Measurements from ENCODE around the gene CNTN1.
"Not testable (repeated sequence)": the region's sequence is repeated elsewhere in the genome, so short reads cannot be mapped to it uniquely, and the experiment has no call there.

Gene CNTN1

GRCh38 chr12:40723001-40723400 is 30.8 kb downstream of the CNTN1 start:
- no peak overlapping the region for H3K27ac ChIP-seq
- TF ChIP-seq, protein P1, sequence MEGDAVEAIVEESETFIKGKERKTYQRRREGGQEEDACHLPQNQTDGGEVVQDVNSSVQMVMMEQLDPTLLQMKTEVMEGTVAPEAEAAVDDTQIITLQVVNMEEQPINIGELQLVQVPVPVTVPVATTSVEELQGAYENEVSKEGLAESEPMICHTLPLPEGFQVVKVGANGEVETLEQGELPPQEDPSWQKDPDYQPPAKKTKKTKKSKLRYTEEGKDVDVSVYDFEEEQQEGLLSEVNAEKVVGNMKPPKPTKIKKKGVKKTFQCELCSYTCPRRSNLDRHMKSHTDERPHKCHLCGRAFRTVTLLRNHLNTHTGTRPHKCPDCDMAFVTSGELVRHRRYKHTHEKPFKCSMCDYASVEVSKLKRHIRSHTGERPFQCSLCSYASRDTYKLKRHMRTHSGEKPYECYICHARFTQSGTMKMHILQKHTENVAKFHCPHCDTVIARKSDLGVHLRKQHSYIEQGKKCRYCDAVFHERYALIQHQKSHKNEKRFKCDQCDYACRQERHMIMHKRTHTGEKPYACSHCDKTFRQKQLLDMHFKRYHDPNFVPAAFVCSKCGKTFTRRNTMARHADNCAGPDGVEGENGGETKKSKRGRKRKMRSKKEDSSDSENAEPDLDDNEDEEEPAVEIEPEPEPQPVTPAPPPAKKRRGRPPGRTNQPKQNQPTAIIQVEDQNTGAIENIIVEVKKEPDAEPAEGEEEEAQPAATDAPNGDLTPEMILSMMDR (conservative IDR thresholded peaks at IDR 0.05) = no peak
- TF ChIP-seq ZFX (IDR thresholded peaks at IDR 0.05) = no peak

DNA sequence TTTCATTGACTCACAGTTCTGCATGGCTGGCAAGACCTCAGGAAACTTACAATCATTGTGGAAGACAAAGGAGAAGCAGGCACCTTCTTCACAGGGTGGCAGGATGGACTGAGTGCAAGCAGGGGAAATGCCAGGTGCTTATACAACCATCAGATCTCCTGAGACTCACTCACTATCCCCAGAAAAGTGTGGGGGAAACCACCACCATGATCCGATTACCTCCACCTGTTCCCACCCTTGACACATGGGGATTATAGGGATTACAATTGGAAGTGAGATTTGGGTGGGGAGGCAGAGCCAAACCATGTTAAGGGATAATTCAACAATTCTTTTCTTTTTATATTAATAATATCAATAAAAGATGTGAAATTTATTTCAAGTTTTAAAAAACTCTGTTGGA is 34.1 kb downstream of the CNTN1 start:
- no peak overlapping the region for H3K27ac ChIP-seq
- TF ChIP-seq, protein P1 (conservative IDR thresholded peaks at IDR 0.05) = no peak
- no peak for TF ChIP-seq ZFX (IDR thresholded peaks at IDR 0.05)

DNA sequence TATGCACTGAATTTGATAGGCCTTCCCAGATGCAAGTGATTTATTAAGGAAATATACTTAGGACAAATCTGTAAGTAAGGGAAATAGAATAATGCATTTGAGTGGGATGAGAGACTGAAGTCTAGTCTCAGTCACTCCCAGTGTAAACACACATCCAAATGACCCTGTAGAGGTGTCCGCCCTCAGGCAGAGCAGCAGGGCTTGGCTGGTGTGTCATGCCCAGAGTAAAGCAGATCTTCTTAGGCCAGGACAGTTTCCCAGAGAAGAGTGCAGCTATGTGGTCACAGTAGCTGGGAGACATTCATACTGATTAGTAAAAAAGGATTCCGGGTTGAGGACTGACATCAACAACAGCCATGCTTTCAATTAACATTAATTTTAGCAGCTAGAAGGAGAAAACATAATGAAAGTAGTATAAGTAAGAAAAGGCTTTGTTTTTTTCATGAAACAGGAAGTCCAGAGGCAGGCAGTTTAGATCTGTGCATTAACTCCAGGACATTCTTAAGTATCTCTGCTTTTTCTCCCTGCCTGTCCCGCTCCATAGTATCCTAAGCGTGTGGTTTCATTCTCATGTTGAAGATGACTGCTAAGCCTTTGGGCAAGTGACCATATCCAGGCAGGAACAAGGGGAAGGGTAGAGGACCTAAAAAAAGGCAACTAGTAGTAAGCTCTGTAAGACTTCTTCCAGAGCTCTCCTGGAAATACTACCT is 35.7 kb downstream of the CNTN1 start:
- no peak overlapping the region for H3K27ac ChIP-seq
- TF ChIP-seq, protein P1 (conservative IDR thresholded peaks at IDR 0.05) = no peak
- TF ChIP-seq ZFX (IDR thresholded peaks at IDR 0.05) = no peak

DNA sequence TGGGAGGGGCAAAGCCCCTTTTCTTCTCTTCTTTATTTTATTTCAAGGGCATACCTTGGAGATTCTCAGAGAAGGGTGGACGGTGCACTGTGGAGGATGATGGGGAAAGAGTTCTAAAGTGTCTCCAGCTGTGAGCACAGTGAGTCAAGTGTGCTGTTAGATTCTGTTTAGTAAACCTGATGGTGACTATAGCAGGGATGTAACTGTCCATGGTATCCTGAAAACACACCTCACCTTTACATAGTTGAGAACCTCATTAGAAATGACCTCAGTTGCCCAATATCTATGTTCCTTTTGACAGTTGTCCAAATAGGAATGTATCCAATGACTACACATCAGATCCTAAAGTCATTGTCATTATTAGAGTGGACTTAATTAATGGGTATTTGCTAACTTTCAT is 38.0 kb downstream of the CNTN1 start:
- no peak for TF ChIP-seq ZFX (IDR thresholded peaks at IDR 0.05)
- TF ChIP-seq, protein P1 (conservative IDR thresholded peaks at IDR 0.05) = no peak
- H3K27ac ChIP-seq = no peak overlapping the region

- H3K27ac ChIP-seq = no peak overlapping the region
- TF ChIP-seq, protein P1 (conservative IDR thresholded peaks at IDR 0.05) = no peak
- TF ChIP-seq ZFX (IDR thresholded peaks at IDR 0.05) = no peak
Measured at GRCh38 chr12:40733871-40734270, 41.6 kb downstream of the CNTN1 start.

DNA sequence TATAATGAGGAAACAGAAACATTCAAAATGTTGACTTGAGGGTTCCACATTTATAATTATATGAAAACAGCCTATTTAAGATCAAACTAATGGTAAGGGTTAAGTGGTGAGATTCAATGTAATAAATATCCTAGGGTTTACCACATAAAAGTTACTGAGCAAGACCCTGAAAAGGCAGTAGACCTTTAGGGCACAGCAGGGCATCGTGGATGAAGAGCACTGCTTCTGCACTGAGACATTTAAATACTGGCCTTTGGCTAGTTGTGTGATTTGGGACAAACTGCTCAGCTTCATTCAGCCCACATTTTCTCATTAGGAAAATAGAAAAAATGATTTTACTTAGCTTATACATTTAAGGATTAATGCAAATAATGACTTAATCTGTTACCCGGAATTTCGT is 42.0 kb downstream of the CNTN1 start:
- TF ChIP-seq, protein P1 (conservative IDR thresholded peaks at IDR 0.05) = no peak
- no peak for TF ChIP-seq ZFX (IDR thresholded peaks at IDR 0.05)
- H3K27ac ChIP-seq = no peak overlapping the region

DNA sequence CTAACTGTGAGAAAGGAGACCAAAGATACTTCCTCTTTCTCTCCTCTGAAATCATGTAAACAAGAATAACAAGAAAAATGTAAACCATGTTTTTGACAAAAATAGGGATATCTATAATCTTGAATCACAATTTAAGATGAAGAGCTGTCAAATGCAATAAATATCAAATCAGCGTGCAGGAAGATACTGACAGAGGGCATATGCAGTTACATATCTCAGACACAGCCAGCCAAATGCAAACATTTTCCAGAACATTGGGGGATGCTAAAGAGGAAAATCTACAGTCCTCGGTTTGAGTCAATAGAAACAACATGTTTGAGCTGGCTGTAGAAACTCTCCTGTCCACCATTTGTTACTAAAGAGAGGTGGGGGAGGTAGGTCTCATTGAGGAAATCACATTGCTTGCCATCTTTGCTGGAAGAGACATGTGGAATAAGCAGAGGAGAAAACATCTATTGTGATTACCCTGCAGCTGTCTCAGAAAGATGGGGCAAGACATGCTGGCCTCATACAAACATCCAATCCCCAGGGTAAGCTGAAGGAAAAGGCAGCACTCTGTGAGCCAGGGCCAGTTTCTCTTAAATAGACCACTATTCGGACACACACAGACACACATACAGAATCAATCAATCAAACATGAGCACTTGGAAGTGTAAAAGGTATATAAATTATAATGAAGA is 43.5 kb downstream of the CNTN1 start:
- TF ChIP-seq, protein P1 (conservative IDR thresholded peaks at IDR 0.05) = no peak
- TF ChIP-seq ZFX (IDR thresholded peaks at IDR 0.05) = no peak
- no peak overlapping the region for H3K27ac ChIP-seq

- H3K27ac ChIP-seq = not testable (repeated sequence)
Measured at GRCh38 chr12:40737416-40737815, 45.2 kb downstream of the CNTN1 start.
